NCI-H2196 (cell line): ENCODE results near the gene PAX6.

Source experiments
- DNase-seq: peaks from one replicate; lab custom pipeline; 2025; ENCODE audit not compliant: unreplicated experiment; lab: John Stamatoyannopoulos, UW

Gene PAX6

DNA sequence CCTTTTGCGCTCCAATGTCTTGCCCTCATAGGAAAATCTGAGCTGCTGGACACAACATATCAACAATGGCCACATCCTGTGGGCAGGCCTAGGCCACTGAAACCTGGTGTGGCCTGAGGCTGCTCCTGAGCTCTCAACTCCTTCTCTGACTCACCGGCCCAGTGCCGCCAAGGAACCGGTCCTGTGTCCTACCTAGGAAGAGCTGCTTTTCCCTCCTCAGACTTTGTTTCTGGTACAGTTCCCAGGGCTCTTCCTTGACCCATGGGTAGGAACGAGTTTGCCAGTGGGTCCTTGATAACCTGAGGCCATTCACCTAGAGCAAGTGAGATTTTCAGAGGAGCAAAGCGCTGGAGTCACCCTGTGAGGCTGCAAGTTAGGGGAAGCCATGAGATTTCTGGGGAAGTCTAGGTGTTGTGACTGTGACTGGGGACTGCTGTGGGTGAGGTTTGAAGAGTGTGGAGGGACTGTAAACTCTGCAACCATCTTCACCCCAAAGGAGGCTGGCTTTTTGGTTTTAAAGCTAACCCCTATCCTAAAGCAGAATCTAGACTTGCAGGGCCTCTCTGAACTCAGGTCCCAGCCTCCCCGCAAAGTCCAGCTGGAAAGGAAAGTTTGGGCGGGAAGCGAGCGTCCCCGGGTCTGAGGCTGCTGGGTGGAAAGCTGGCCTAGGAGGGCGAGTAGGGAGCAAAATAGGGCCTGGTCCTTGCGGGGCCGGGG, 12.0 kb upstream of the PAX6 start:
- DNase-seq: no peak

- DNase-seq: no peak
These were observed 11.2 kb upstream of the PAX6 start for GRCh38 chr11:31822175-31822926.

DNA sequence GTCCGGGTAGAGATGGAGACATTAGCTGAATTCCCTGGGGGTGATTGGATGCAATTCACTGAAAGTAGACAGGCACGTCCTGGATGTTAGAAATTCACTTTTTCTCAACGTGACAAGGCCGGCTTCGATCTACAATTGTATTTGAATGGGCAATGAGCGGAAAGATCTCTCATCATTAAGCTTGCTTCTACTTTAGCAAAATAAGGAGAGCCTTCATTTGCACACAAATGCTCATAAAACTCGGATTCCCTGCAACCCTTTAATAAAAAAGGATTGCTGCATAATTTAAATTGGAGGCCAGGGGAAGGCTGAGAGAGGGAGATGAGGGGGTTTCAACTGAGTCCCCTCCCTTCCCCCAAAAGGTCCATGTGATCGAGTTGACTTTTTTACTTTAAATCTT, 10.6 kb upstream of the PAX6 start:
- DNase-seq: no peak

- no peak for DNase-seq
These were observed 10.2 kb upstream of the PAX6 start for GRCh38 chr11:31821235-31821764.

- no peak for DNase-seq
These were observed 9.3 kb upstream of the PAX6 start for GRCh38 chr11:31820438-31820818.

DNA sequence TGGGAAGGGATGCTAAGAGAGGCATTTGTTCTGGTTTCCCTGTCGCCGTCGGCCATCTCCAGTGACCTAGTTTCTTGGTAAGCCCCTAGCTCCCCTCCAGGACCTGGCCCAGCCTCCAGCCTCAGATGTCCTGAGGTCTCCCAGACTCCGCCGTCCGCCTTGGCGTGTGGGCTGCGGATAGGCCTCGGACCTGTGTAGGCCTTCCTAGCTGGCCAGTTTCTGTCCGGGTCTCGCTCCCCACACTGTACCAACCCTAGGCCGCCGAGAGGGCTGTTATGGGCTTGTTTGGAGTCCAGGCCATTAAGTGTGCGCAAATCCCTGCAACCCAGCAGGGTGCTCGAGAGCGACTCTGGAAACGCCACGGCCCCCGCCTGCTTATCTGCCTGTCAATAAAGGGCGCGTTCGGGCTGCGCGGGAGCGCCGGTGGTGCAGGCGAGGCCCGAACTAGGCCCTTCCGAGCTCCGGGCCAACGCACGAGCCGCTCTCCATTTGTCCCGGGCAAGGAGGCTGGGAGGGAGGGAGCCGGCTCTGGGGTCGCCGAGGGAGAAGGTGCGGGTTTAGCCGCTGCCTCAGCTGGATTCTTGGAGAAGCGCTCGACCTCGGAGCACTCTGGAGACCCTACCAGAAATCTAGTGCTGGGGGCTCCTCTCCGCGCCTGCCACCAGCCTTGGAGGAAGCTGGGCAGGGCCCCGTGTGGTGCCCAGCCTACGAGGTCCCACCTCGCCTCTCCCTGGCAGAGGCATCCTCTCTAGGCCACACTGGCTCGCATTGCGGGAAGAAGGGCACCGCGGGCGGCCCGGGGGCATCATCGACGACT, 8.7 kb upstream of the PAX6 start:
- no peak for DNase-seq

DNA sequence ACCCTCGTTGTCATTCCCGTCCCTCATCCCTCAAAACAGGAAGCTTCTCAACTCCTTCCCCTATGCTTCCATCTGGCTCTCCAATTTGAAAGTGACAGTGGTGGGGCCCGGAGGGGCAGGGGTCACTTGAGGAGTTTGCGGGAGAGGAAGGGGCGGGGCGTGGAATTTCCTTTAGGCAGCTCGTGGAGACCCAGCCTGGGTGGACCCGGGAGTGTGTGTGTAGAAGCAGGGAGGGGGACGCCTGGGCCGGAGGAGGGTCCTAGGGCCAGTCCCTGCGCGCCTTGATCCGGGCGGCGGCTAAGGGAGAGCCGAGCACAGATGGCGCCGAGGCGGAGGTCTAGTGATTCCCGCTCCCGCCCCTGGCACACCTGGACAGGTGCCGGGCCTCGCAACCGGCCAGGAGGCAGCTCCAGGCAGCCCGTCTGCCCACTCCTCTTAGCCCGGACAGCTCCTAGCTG, 7.8 kb upstream of the PAX6 start:
- DNase-seq: no peak

- no peak for DNase-seq
These were observed 7.3 kb upstream of the PAX6 start for GRCh38 chr11:31818425-31818755.

- no peak for DNase-seq
These were observed 6.7 kb upstream of the PAX6 start for GRCh38 chr11:31817621-31818424.

DNA sequence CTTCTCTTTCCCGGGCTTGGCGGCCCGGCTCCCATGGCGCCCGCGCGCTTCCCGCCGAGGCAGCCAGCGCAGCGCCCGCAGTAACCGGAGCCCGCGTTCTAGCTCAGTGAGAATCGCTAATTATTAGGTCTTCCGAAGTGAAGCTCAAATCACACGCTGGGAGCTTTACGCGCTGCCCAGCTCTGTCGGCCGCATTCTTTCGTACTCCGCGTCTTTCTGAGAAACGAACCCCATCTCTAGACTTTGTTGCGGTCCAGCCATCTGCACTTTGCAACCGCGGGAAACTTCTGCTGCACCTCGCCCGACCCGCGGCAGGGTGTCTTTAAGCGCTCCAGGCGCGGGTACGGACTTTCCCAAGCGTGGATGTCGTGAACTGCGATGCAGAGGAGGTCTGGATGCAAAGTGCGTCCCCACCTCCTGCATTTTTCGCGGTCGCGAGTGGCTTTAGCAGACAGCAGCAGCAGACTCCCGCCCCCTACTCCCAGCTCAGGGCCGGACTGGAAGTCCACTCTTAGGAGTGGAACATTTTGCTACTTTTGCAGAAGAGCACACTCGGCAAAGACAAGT, 6.0 kb upstream of the PAX6 start:
- DNase-seq: no peak

GRCh38 chr11:31816468-31817053, 5.4 kb upstream of the PAX6 start:
- DNase-seq: no peak

DNA sequence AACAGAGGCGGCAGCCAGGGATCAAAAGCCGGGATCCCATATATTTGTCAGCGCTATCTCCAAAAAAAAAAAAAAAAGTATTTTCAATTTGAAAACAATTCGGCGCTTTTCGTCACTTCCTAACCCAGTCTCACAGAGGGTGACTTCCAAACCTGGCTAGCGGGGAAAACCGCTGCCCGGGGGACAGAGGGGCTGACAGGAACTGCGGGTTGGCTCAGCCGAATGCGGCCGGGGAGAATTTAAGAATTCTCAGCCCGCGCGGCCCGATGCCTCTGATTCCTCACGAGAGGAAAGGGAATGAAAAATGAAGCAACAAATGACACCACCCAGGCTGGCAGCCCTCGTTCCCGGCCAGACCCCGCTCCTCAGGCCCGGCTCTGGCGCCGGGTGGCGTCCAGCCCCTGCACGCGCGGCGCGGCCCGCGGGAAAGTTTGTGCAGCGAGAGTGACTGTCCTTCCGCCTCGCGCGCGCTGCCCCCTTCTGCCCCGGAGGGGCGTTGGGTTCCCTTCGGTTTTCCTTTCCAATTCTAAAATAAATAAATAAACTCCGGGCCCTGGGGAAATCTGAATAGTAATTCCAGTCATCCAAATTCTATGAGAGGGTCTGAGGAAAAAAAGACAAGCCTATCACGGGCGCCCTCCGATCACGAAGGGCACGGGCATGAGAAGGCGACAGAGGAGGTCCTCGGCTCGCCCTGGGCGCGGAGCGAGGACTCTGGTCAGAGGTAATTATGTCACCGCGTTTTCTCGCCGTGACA, 4.8 kb upstream of the PAX6 start:
- no peak for DNase-seq

DNA sequence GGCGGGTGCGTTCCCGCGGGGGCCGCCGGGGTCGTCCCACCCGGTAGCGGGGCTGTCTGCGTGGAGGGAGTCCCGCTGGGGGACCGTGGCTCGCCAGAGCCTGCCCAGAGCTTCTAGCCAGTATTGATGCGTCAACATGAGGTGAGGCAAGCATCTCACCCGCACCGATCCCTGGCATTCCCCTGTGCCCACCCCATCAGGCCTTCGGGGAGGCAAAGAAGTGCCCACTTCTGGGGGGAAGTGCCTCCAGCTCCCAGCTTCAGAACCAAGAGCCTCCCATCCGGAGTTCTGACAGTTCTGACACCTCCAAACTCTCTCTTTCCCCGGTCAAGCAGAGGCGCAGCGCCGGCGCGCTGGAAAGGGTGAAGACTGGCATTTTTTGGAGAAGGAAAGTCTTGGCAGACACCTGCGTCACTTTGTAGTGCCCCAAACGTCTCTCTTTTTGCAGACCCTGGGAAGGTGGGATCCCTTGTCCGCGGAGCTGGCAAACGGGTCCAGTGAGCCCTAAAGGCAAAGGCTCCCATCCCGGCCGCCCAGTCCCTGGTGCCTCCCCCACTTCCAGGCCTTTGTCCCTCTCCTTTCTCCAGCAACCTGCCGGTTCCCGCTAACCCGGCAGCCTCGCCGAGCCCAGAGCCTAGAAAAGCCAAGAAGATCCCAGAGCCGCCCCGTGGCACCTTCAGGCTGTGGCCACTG, 3.2 kb upstream of the PAX6 start:
- no peak for DNase-seq

DNA sequence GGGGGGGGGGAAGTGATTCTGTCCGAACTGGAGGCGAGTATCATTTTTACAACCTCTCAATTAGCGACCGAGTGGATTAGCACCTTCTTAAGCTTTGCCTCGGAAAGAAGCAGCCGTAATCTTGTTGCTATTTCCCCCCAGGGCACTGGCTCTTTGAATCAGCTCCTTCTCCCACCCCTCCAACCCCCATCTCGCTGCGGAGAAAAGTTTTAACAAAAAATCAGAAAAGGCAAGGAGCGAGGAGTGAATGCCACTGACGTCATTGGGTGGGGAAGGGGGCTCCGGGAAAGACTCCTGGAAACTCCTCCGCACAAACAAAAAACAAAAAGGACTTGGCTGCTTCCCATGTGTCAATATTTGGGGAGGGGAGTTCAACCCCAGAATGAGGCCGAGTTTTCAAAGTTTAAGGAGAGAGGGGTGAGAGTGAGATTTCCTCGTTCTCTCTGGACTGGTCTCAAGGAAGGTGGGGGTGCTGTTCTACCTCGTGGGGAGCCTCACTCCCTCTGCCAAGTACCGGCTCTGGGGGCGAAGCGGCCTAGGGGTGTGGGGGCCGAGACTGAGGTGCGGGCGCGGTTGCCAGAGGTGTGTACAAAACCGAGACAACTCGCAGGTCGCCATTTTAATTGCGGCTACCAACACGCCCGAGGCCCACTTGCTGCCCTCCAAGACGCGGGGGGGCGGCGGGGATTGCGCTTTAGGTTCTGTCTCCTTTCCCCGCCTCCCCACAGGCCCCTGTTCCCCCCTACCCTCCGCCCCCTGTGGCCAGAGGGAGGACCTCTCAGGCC, 2.5 kb upstream of the PAX6 start:
- DNase-seq: no peak

DNA sequence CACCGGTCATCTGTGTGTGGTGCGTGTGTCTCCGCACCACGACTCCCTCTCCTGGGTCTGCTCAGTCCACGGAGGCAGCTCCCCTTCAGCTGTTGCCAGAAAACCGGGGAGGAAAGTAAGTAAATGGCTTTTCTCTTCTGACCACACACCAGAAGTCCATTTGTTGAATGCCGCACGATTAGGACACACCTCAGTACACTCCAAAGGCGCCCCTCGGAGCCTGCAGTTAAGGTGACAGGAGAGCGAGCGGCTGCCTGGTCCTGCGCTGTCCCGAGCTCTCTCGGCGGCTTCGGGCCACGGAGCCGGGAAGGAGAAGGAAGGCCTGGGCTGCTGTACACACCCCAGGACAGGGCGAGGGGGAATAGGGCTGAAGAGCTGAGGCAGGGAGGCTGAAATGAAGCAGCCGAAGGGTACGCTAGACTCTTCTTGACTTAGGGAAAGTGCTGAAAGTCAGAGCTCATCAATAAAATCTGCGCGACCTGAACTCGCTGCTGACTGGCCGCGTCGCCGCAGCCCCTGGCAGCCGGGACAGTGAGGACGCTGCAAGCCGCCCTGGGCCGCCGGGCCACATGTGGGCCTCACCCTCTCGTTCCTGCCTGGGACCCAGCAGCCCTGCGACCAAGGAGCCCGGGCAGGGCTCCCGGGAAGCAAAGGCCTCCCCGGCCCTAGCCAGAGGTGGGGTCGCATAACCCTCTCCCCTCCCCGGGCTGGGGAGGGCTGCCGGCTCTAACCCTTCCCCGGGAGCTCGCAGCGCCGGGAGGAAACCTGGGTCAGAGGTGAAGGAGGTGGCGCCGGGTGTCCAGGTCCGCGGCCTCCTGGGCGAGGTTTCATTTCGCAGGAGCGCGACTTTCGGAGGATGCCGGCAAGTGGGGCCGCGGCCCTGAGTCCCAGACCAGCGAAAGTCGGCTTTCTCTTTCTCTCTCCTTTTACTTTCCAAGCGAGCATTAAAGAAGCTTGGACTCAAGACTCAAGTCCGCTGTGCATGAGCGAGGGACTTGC, 1.6 kb upstream of the PAX6 start:
- DNase-seq: peak; percentile 21

GRCh38 chr11:31809857-31810778, 1.0 kb downstream of the PAX6 start:
- peak; percentile 37 for DNase-seq
